ENCODE measurements around the gene GTF3A. TPM values are rescaled to one million over a fixed set of nuclear protein-coding genes. Genes with fewer than 3 reads are reported as not detected.

The GTF3A gene
- total and polyA plus RNA-seq, 2 of the 8 experiments (the other 6 are each of a cell fraction or from before 2014, with no cell fraction given): 41.6 to 96.5 TPM

Small RNA genes lying within 50 kb of the gene (small RNA-seq; reads per million reads assigned to genes)
- not detected for gene RNY1P1 (ENCODE audit: insufficient read depth)

Other genes with a start within 250 kb of the GTF3A start
- gene RPL21, start 173.1 kb upstream of the GTF3A start, total RNA-seq (2021; fragmentation: NEBNext Ultra II Directional; extraction: Animal tissue kit (Norgen Biotek cat#: 25700)): 1,233 and 1,283 TPM in 2 replicates
- 329 and 624 TPM in 2 replicates for gene RPL21, start 173.1 kb upstream of the GTF3A start, polyA plus RNA-seq (2011; rRNA removed)
- gene RASL11A, start 153.8 kb upstream of the GTF3A start, total RNA-seq (2021; fragmentation: NEBNext Ultra II Directional; extraction: Animal tissue kit (Norgen Biotek cat#: 25700)): 6.8 and 7.9 TPM in 2 replicates
- 2.9 and 3.8 TPM in 2 replicates for gene RASL11A, start 153.8 kb upstream of the GTF3A start, polyA plus RNA-seq (2011; rRNA removed)
- gene MTIF3, start 25.9 kb downstream of the GTF3A start, total RNA-seq (2021; fragmentation: NEBNext Ultra II Directional; extraction: Animal tissue kit (Norgen Biotek cat#: 25700)): 32.2 and 36.4 TPM in 2 replicates
- 19.8 and 29.4 TPM in 2 replicates for gene MTIF3, start 25.9 kb downstream of the GTF3A start, polyA plus RNA-seq (2011; rRNA removed)
- 12.3 and 13.9 TPM in 2 replicates for gene LNX2, start 195.9 kb downstream of the GTF3A start, total RNA-seq (2021; fragmentation: NEBNext Ultra II Directional; extraction: Animal tissue kit (Norgen Biotek cat#: 25700))
- 5.5 and 6.4 TPM in 2 replicates for gene LNX2, start 195.9 kb downstream of the GTF3A start, polyA plus RNA-seq (2011; rRNA removed)
- 232 TPM in 2 replicates for gene POLR1D, start 197.3 kb downstream of the GTF3A start, total RNA-seq (2021; fragmentation: NEBNext Ultra II Directional; extraction: Animal tissue kit (Norgen Biotek cat#: 25700))
- 146 and 226 TPM in 2 replicates for gene POLR1D, start 197.3 kb downstream of the GTF3A start, polyA plus RNA-seq (2011; rRNA removed)